H9 (cell line): ENCODE measurements around the gene MYO10. TPM values are rescaled to one million over a fixed set of nuclear protein-coding genes. Genes with fewer than 3 reads are reported as not detected.

ENCODE experiments used
- DNase-seq: peaks from one replicate; pipeline ENCODE4 v3.0.0-alpha.2; 2017
- H2AFZ ChIP-seq: one replicate; pipeline ENCODE4 v1.6.1; 2013; ENCODE audit warnings: mild to moderate bottlenecking, low read length, control low read depth, moderate library complexity
- H2AK5ac ChIP-seq: 2 replicates; pipeline ENCODE4 v1.6.1; 2013; ENCODE audit warnings: low read length, control low read depth, mixed read lengths; ENCODE audit not compliant: insufficient read length
- H2BK120ac ChIP-seq: one replicate; pipeline ENCODE4 v1.6.1; 2013; ENCODE audit warnings: low read depth, mild to moderate bottlenecking, low read length, control low read depth, inconsistent platforms; ENCODE audit not compliant: poor library complexity, severe bottlenecking
- H2BK12ac ChIP-seq: 2 replicates; pipeline ENCODE4 v1.6.1; 2013; ENCODE audit warnings: low read length, control low read depth, mixed read lengths, low read depth; ENCODE audit not compliant: insufficient read length
- H2BK15ac ChIP-seq: 2 replicates; pipeline ENCODE4 v1.6.1; 2013; ENCODE audit warnings: low read depth, low read length, control low read depth
- H2BK20ac ChIP-seq: one replicate; pipeline ENCODE4 v1.6.1; 2013; ENCODE audit warnings: low read depth, mild to moderate bottlenecking, low read length, control low read depth, inconsistent platforms; ENCODE audit not compliant: poor library complexity, severe bottlenecking
- H2BK5ac ChIP-seq: 2 replicates; pipeline ENCODE4 v1.6.1; 2013; ENCODE audit warnings: low read length, control low read depth, mixed read lengths; ENCODE audit not compliant: insufficient read length
- H3K14ac ChIP-seq: 2 replicates; pipeline ENCODE4 v1.6.1; 2013; ENCODE audit warnings: low read length, control low read depth; ENCODE audit not compliant: insufficient read depth
- H3K18ac ChIP-seq: 2 replicates; pipeline ENCODE4 v1.6.1; 2013; ENCODE audit warnings: low read depth, mild to moderate bottlenecking, mixed read lengths, low read length, control low read depth; ENCODE audit not compliant: insufficient read length
- H3K23ac ChIP-seq: 2 replicates; pipeline ENCODE4 v1.6.1; 2013; ENCODE audit warnings: low read length, control low read depth, mixed read lengths, low read depth; ENCODE audit not compliant: insufficient read length
- H3K23me2 ChIP-seq: 2 replicates; pipeline ENCODE4 v1.6.1; 2013; ENCODE audit warnings: low read depth, mild to moderate bottlenecking, mixed read lengths, low read length, control low read depth; ENCODE audit not compliant: insufficient read length, poor library complexity, severe bottlenecking
- H3K27ac ChIP-seq: 2 replicates; pipeline ENCODE4 v1.5.1; 2013; ENCODE audit warnings: low read length, control low read depth, mixed read lengths, low read depth; ENCODE audit not compliant: insufficient read length
- H3K27me3 ChIP-seq: 2 replicates; pipeline ENCODE4 v1.6.1; 2013; ENCODE audit warnings: low read length, control low read depth, inconsistent platforms; ENCODE audit not compliant: insufficient read depth
- H3K4ac ChIP-seq: 2 replicates; pipeline ENCODE4 v1.6.1; 2013; ENCODE audit warnings: low read depth, mild to moderate bottlenecking, control low read depth, inconsistent platforms, low read length, moderate library complexity
- H3K4me1 ChIP-seq: 2 replicates; pipeline ENCODE4 v1.6.1; 2013; ENCODE audit warnings: low read length, control low read depth, inconsistent platforms; ENCODE audit not compliant: insufficient read depth
- H3K4me2 ChIP-seq: 2 replicates; pipeline ENCODE4 v1.6.1; 2013; ENCODE audit warnings: low read length, control low read depth, mixed read lengths; ENCODE audit not compliant: insufficient read length, insufficient read depth
- H3K56ac ChIP-seq: 2 replicates; pipeline ENCODE4 v1.6.1; 2013; ENCODE audit warnings: low read depth, mild to moderate bottlenecking, mixed read lengths, low read length, control low read depth; ENCODE audit not compliant: insufficient read length
- H3K79me1 ChIP-seq: 2 replicates; pipeline ENCODE4 v1.6.1; 2013; ENCODE audit warnings: low read depth, mild to moderate bottlenecking, moderate library complexity, low read length, control low read depth, inconsistent platforms; ENCODE audit not compliant: insufficient read depth, poor library complexity, severe bottlenecking
- H3K79me2 ChIP-seq: 2 replicates; pipeline ENCODE4 v1.6.1; 2013; ENCODE audit warnings: low read length, control low read depth, inconsistent platforms; ENCODE audit not compliant: insufficient read depth
- H3K9ac ChIP-seq: 2 replicates; pipeline ENCODE4 v1.6.1; 2013; ENCODE audit warnings: low read length, control low read depth, mixed read lengths; ENCODE audit not compliant: insufficient read length; ENCODE audit errors: extremely low read depth
- H3K9me3 ChIP-seq: one replicate; pipeline ENCODE4 v1.6.1; 2013; ENCODE audit warnings: low read depth, low read length, inconsistent platforms; ENCODE audit not compliant: control insufficient read depth
- H3T11ph ChIP-seq: one replicate; pipeline ENCODE4 v1.6.1; 2013; ENCODE audit warnings: mild to moderate bottlenecking, low read length, control low read depth, inconsistent platforms
- H4K20me1 ChIP-seq: one replicate; pipeline ENCODE4 v1.6.1; 2013; ENCODE audit not compliant: control insufficient read depth, insufficient read length, insufficient read depth
- H4K5ac ChIP-seq: 2 replicates; pipeline ENCODE4 v1.6.1; 2013; ENCODE audit warnings: low read depth, mild to moderate bottlenecking, mixed read lengths, low read length, control low read depth; ENCODE audit not compliant: insufficient read length
- H4K8ac ChIP-seq: replicated peaks from 2 replicates; pipeline ENCODE4 v1.6.1; 2013; ENCODE audit warnings: low read length, control low read depth, mixed read lengths, low read depth; ENCODE audit not compliant: insufficient read length
- H4K91ac ChIP-seq: 2 replicates; pipeline ENCODE4 v1.6.1; 2013; ENCODE audit warnings: low read depth, mild to moderate bottlenecking, moderate library complexity, mixed read lengths, low read length, control low read depth; ENCODE audit not compliant: insufficient read length
- H3K27ac Mint-ChIP-seq, 3 experiments: 2 replicates in 2 of 3; 3 replicates in 1 of 3; pipeline ENCODE4 v1.8.0; 2020 to 2021; ENCODE audit warnings: mixed read lengths in 3 of 3, mild to moderate bottlenecking in 1 of 3, moderate library complexity in 1 of 3
- H3K27me3 Mint-ChIP-seq: 2 replicates; pipeline ENCODE4 v1.8.0; 2021; ENCODE audit warnings: low read depth, mild to moderate bottlenecking, moderate library complexity, mixed read lengths
- H3K36me3 Mint-ChIP-seq, 3 experiments: 2 replicates in 2 of 3; 3 replicates in 1 of 3; pipeline ENCODE4 v1.8.0; 2020 to 2021; ENCODE audit warnings: low read depth in 3 of 3, mixed read lengths in 3 of 3; ENCODE audit not compliant: insufficient read depth in 1 of 3
- H3K4me1 Mint-ChIP-seq, 2 experiments: 2 replicates each; pipeline ENCODE4 v1.8.0; 2020; ENCODE audit warnings: mixed read lengths in 2 of 2
- H3K4me3 Mint-ChIP-seq, 2 experiments: 2 replicates in 1 of 2; 3 replicates in 1 of 2; pipeline ENCODE4 v1.8.0; 2020 to 2021; ENCODE audit warnings: mild to moderate bottlenecking in 2 of 2, mixed read lengths in 2 of 2, moderate library complexity in 1 of 2
- H3K9me3 Mint-ChIP-seq, 2 experiments: 2 replicates in 1 of 2; 3 replicates in 1 of 2; pipeline ENCODE4 v1.8.0; 2020; ENCODE audit warnings: mild to moderate bottlenecking in 2 of 2, mixed read lengths in 2 of 2, moderate library complexity in 1 of 2
- WGBS: extraction: QIAGEN DNeasy Blood & Tissue Kit; methylation state at CpG from one replicate; pipeline ENCODE4 v1.1.7; 2013; ENCODE audit warnings: missing lambda C conversion rate, low lambda C conversion rate, mixed read lengths; ENCODE audit not compliant: insufficient read length; ENCODE audit errors: extremely low coverage; 5-methylcytosine and 5-hydroxymethylcytosine counted together
- total RNA-seq: library from RNA; stranded (reverse); gene quantifications from 2 replicates; pipeline ENCODE4 v1.2.1, GENCODE V29; 2021
- TF ChIP-seq, protein P1 (sequence below): fragments of 200-600 bp; sonication (generic); conservative IDR thresholded peaks from 3 replicates; pipeline ENCODE4 v1.8.0; 2021; ENCODE audit warnings: antibody characterized with exemption, mild to moderate bottlenecking

The MYO10 gene
- total RNA-seq, 1 experiment from 2014 or later: 127 TPM

DNA sequence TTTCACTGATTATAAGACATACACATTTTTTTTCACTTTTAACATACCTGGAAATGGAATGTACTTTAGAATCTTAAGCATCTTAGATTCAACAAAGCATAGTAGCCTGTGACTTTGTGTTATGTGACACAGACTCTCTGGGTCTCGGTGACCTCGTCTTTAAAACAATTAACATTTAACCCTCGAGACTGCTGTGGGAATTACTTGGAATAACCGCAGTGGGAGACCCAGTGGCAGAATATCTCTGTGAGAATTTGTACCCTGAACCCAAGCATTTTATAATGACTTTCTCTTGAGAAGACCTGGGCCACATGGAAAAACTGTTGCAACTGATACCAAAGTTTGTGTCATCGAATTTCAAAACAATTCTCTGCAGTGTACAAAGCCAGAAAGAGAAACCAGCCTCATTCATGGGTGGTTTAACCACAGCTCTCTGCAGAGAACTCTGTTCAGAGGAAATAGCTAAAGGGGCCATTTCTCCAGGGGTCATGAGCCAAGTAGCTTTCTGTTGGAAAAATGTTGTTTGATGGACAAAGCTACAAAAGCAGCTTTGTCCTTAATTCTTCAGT is 309.3 kb downstream of the MYO10 start:
- no peaks in the 10 kb centered on the region for H3K27me3 ChIP-seq
- H3K79me2 ChIP-seq: no peaks in the 10 kb centered on the region
- Mint-ChIP-seq H3K27me3 (peaks cover 10% of the 10 kb centered on the region), H3K36me3 (no peaks in the 10 kb centered on the region), H3K4me3 (no peak overlapping the region), H3K27ac (no peak overlapping the region), H3K4me1 (peaks cover 1 to 3% of the 10 kb centered on the region in 2 experiments), H3K9me3 (no peaks in the 10 kb centered on the region)
- no peaks in the 10 kb centered on the region for H4K20me1 ChIP-seq
- H3K4me2 ChIP-seq: no peak overlapping the region
- no peak overlapping the region for H2AFZ ChIP-seq
- H3K27ac ChIP-seq: no peak overlapping the region
- no peak overlapping the region for H3K56ac ChIP-seq
- no peak overlapping the region for H2BK15ac ChIP-seq
- H3K4ac ChIP-seq: no peak overlapping the region
- H3K23ac ChIP-seq: no peak overlapping the region
- no peaks in the 10 kb centered on the region for H3K9me3 ChIP-seq
- no CpG with 5 or more reads among the region's 5 CpGs for WGBS
- no peaks in the 10 kb centered on the region for H3K23me2 ChIP-seq
- H2BK20ac ChIP-seq: no peak overlapping the region
- no peak for DNase-seq
- no peak overlapping the region for H2BK12ac ChIP-seq
- H4K5ac ChIP-seq: no peak overlapping the region
- H3K14ac ChIP-seq: no peak overlapping the region
- H3K9ac ChIP-seq: no peak overlapping the region
- no peak overlapping the region for H3T11ph ChIP-seq
- no peak overlapping the region for H3K18ac ChIP-seq
- no peak overlapping the region for H2AK5ac ChIP-seq
- no peak overlapping the region for H2BK120ac ChIP-seq
- no peak overlapping the region for H2BK5ac ChIP-seq
- no peaks in the 10 kb centered on the region for H3K79me1 ChIP-seq
- TF ChIP-seq, protein P1, sequence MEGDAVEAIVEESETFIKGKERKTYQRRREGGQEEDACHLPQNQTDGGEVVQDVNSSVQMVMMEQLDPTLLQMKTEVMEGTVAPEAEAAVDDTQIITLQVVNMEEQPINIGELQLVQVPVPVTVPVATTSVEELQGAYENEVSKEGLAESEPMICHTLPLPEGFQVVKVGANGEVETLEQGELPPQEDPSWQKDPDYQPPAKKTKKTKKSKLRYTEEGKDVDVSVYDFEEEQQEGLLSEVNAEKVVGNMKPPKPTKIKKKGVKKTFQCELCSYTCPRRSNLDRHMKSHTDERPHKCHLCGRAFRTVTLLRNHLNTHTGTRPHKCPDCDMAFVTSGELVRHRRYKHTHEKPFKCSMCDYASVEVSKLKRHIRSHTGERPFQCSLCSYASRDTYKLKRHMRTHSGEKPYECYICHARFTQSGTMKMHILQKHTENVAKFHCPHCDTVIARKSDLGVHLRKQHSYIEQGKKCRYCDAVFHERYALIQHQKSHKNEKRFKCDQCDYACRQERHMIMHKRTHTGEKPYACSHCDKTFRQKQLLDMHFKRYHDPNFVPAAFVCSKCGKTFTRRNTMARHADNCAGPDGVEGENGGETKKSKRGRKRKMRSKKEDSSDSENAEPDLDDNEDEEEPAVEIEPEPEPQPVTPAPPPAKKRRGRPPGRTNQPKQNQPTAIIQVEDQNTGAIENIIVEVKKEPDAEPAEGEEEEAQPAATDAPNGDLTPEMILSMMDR: no peak
- H4K8ac ChIP-seq: no peak overlapping the region
- no peak overlapping the region for H4K91ac ChIP-seq
- H3K4me1 ChIP-seq: no peaks in the 10 kb centered on the region
